H1 (cell line): Measurements from ENCODE around the gene SETD9. TPM values are rescaled to one million over a fixed set of nuclear protein-coding genes. Genes with fewer than 3 reads are reported as not detected.

Experiments used
- CTCF ChIA-PET: fragments of 300-600 bp; sonication (Branson Sonifier 250); formaldehyde crosslinking; loops from one replicate; lab custom pipeline; 2021; ENCODE audit not compliant: partially characterized antibody; lab: Charles Lee
- POLR2A ChIA-PET: fragments of 300-600 bp; sonication (Branson Sonifier 250); formaldehyde crosslinking; loops from one replicate; lab custom pipeline; 2021; ENCODE audit warnings: inconsistent platforms; ENCODE audit not compliant: partially characterized antibody; lab: Charles Lee
- DNase-seq, 2 experiments: peaks; one replicate each; pipeline versions ENCODE4 v3.0.0 to v3.0.0-alpha.2; 2010 to 2022; ENCODE audit warnings: low spot score in 2 of 2, low read depth in 1 of 2, mixed read lengths in 1 of 2
- FAIRE-seq: peaks from 2 replicates; lab custom pipeline; 2011; peaks lifted over from hg19 to GRCh38; lab: Jason Lieb, UNC
- H2AFZ ChIP-seq: 2 replicates; pipeline ENCODE4 v1.8.1; 2012; ENCODE audit warnings: low read length, inconsistent platforms
- H2AK5ac ChIP-seq: 2 replicates; pipeline ENCODE4 v1.6.1; 2013; ENCODE audit warnings: low read depth, low read length
- H2BK120ac ChIP-seq: replicated peaks from 2 replicates; pipeline ENCODE3; 2013; ENCODE audit warnings: low read depth, low read length, inconsistent platforms
- H2BK12ac ChIP-seq: 2 replicates; pipeline ENCODE4 v1.6.1; 2013; ENCODE audit warnings: low read depth, low read length
- H2BK15ac ChIP-seq: 2 replicates; pipeline ENCODE4 v1.6.1; 2013; ENCODE audit warnings: low read length
- H2BK20ac ChIP-seq: 2 replicates; pipeline ENCODE4 v1.6.1; 2013; ENCODE audit warnings: low read length
- H2BK5ac ChIP-seq: 2 replicates; pipeline ENCODE4 v1.6.1; 2013; ENCODE audit warnings: low read depth, low read length
- H3K14ac ChIP-seq: 2 replicates; pipeline ENCODE4 v1.6.1; 2013; ENCODE audit warnings: inconsistent platforms; ENCODE audit not compliant: insufficient read length
- H3K18ac ChIP-seq: 2 replicates; pipeline ENCODE4 v1.6.1; 2013; ENCODE audit warnings: low read length; ENCODE audit errors: extremely low read depth
- H3K23ac ChIP-seq: 2 replicates; pipeline ENCODE4 v1.6.1; 2013; ENCODE audit warnings: inconsistent platforms; ENCODE audit not compliant: insufficient read length
- H3K23me2 ChIP-seq: 2 replicates; pipeline ENCODE4 v1.6.1; 2013; ENCODE audit warnings: low read depth, low read length
- H3K27ac ChIP-seq: 2 replicates; pipeline ENCODE4 v1.6.1; 2011; ENCODE audit warnings: low read depth, low read length, inconsistent platforms
- H3K27me3 ChIP-seq, 4 experiments: replicated peaks in 1 of 4; 1 replicate in 1 of 4; 2 replicates in 3 of 4; pipeline versions ENCODE4 v1.6.1 to v1.8.1; 2011 to 2013; ENCODE audit warnings: low read length in 3 of 4, mild to moderate bottlenecking in 3 of 4, inconsistent platforms in 2 of 4, mixed read lengths in 2 of 4, moderate library complexity in 1 of 4; ENCODE audit not compliant: control insufficient read depth in 3 of 4, insufficient read depth in 3 of 4; ENCODE audit errors: extremely low read depth in 1 of 4
- H3K36me3 ChIP-seq, 4 experiments: 2 replicates each; pipeline versions ENCODE4 v1.6.1 to v1.8.1; 2011 to 2013; ENCODE audit warnings: mild to moderate bottlenecking in 4 of 4, low read length in 3 of 4, moderate library complexity in 2 of 4, control low read depth in 1 of 4, inconsistent platforms in 1 of 4; ENCODE audit not compliant: insufficient read depth in 4 of 4, control insufficient read depth in 2 of 4
- H3K4ac ChIP-seq: replicated peaks from 2 replicates; pipeline ENCODE3; 2013; ENCODE audit warnings: low read length, low read depth, mixed read lengths, inconsistent platforms; ENCODE audit not compliant: insufficient read length
- H3K4me1 ChIP-seq, 4 experiments: replicated peaks in 1 of 4; 1 replicate in 1 of 4; 2 replicates in 3 of 4; pipeline versions ENCODE4 v1.6.1 to v1.8.1; 2011 to 2013; ENCODE audit warnings: low read length in 3 of 4, inconsistent platforms in 2 of 4, mixed read lengths in 1 of 4; ENCODE audit not compliant: insufficient read depth in 4 of 4, control insufficient read depth in 3 of 4
- H3K4me2 ChIP-seq, 2 experiments: 2 replicates each; pipeline versions ENCODE4 v1.6.1 to v1.8.1; 2011 to 2013; ENCODE audit warnings: low read depth in 2 of 2, low read length in 2 of 2, control low read depth in 1 of 2, inconsistent platforms in 1 of 2, mild to moderate bottlenecking in 1 of 2; ENCODE audit not compliant: insufficient read depth in 1 of 2
- H3K4me3 ChIP-seq, 4 experiments: fragments of 200-600, 300-600 bp in 1 of 4; sonication (generic), shearing (Covaris generic), sonication (Bioruptor Twin) in 1 of 4; 2 replicates each; pipeline versions ENCODE4 v1.5.1 to v1.8.1; 2011 to 2016; ENCODE audit warnings: low read length in 4 of 4, low read depth in 3 of 4, control low read depth in 2 of 4, inconsistent platforms in 2 of 4, mild to moderate bottlenecking in 2 of 4, mixed read lengths in 1 of 4, moderate library complexity in 1 of 4; ENCODE audit not compliant: insufficient read depth in 2 of 4; ENCODE audit errors: extremely low read depth in 1 of 4
- H3K56ac ChIP-seq: replicated peaks from 2 replicates; pipeline ENCODE3; 2013; ENCODE audit warnings: low read depth, mild to moderate bottlenecking, mixed read lengths, low read length, inconsistent platforms; ENCODE audit not compliant: insufficient read length
- H3K79me1 ChIP-seq: 2 replicates; pipeline ENCODE4 v1.6.1; 2013; ENCODE audit warnings: low read depth, low read length, control low read depth
- H3K79me2 ChIP-seq, 2 experiments: 2 replicates each; pipeline versions ENCODE4 v1.6.1 to v1.8.1; 2012 to 2013; ENCODE audit warnings: low read length in 2 of 2, mild to moderate bottlenecking in 2 of 2, inconsistent platforms in 1 of 2; ENCODE audit not compliant: insufficient read depth in 2 of 2, control insufficient read depth in 1 of 2
- H3K9ac ChIP-seq, 4 experiments: replicated peaks in 1 of 4; 1 replicate in 1 of 4; 2 replicates in 3 of 4; pipeline versions ENCODE4 v1.6.1 to v1.8.1; 2011 to 2013; ENCODE audit warnings: low read depth in 3 of 4, low read length in 3 of 4, control low read depth in 2 of 4, mild to moderate bottlenecking in 2 of 4, moderate library complexity in 2 of 4, inconsistent platforms in 1 of 4; ENCODE audit errors: extremely low read depth in 1 of 4
- H3K9me3 ChIP-seq, 2 experiments: 2 replicates each; pipeline versions ENCODE4 v1.6.1 to v1.8.1; 2012 to 2013; ENCODE audit warnings: mild to moderate bottlenecking in 2 of 2, moderate library complexity in 2 of 2, control low read depth in 1 of 2, inconsistent platforms in 1 of 2, low read depth in 1 of 2, low read length in 1 of 2, mixed read lengths in 1 of 2; ENCODE audit not compliant: insufficient read depth in 2 of 2
- H4K20me1 ChIP-seq, 2 experiments: replicated peaks in 1 of 2; 2 replicates each; pipeline versions ENCODE3 to v1.8.1; 2011 to 2013; ENCODE audit warnings: inconsistent platforms in 2 of 2, low read length in 2 of 2, mild to moderate bottlenecking in 1 of 2; ENCODE audit not compliant: insufficient read depth in 2 of 2, control insufficient read depth in 1 of 2
- H4K5ac ChIP-seq: 2 replicates; pipeline ENCODE4 v1.6.1; 2013; ENCODE audit warnings: low read length, low read depth, mixed read lengths, inconsistent platforms; ENCODE audit not compliant: insufficient read length
- H4K8ac ChIP-seq: 2 replicates; pipeline ENCODE4 v1.8.0; 2013; ENCODE audit warnings: mild to moderate bottlenecking, moderate library complexity, low read length, inconsistent platforms; ENCODE audit not compliant: insufficient read depth; ENCODE audit errors: extremely low read depth
- H4K91ac ChIP-seq: replicated peaks from 2 replicates; pipeline ENCODE3; 2013; ENCODE audit warnings: low read length, mixed read lengths, inconsistent platforms; ENCODE audit not compliant: insufficient read length
- CBX8 ChIP-seq: fragments of 300-800, 300-1000 bp; sonication (generic); IDR thresholded peaks from 2 replicates; pipeline ENCODE4 v1.7.1; 2016; ENCODE audit warnings: low read depth, low read length, borderline replicate concordance
- EZH2 ChIP-seq: fragments of 200-600 bp; sonication (generic); IDR thresholded peaks from 2 replicates; pipeline ENCODE4 v1.7.1; 2012; ENCODE audit warnings: low read depth, mild to moderate bottlenecking, moderate library complexity, low read length, inconsistent platforms; ENCODE audit not compliant: severe bottlenecking
- KDM5A ChIP-seq: fragments of 200-600 bp; IDR thresholded peaks from 2 replicates; pipeline ENCODE4 v1.7.1; 2012; ENCODE audit warnings: mild to moderate bottlenecking, low read length, inconsistent platforms, mixed read lengths
- RAD21 ChIP-seq, 2 experiments: IDR thresholded peaks in 1 of 2; conservative IDR thresholded peaks in 1 of 2; 2 replicates each; pipeline ENCODE4 v1.6.1; 2011; ENCODE audit warnings: low read depth in 2 of 2, low read length in 2 of 2, improper control_type of control experiment in 1 of 2, inconsistent platforms in 1 of 2, mild to moderate bottlenecking in 1 of 2, moderate library complexity in 1 of 2
- RNF2 ChIP-seq: fragments of 200-900, 300-1000 bp; sonication (generic); IDR thresholded peaks from 2 replicates; pipeline ENCODE4 v1.7.1; 2016; ENCODE audit warnings: borderline replicate concordance, low read depth, mild to moderate bottlenecking, antibody characterized with exemption, low read length; ENCODE audit not compliant: poor library complexity, severe bottlenecking; ENCODE audit errors: missing control alignments
- RXRA ChIP-seq: IDR thresholded peaks from 2 replicates; pipeline ENCODE4 v1.6.1; 2011; ENCODE audit warnings: low read depth, mild to moderate bottlenecking, low read length, moderate library complexity; ENCODE audit not compliant: insufficient read depth
- SIN3A ChIP-seq, 2 experiments: IDR thresholded peaks in 1 of 2; conservative IDR thresholded peaks in 1 of 2; 2 replicates each; pipeline ENCODE4 v1.6.1; 2011 to 2012; ENCODE audit warnings: low read length in 2 of 2, improper control_type of control experiment in 1 of 2, low read depth in 1 of 2, mild to moderate bottlenecking in 1 of 2
- SIX5 ChIP-seq: IDR thresholded peaks from 2 replicates; pipeline ENCODE4 v1.6.1; 2011; ENCODE audit warnings: mild to moderate bottlenecking, low read depth, low read length
- SP1 ChIP-seq: IDR thresholded peaks from 2 replicates; pipeline ENCODE4 v1.6.1; 2011; ENCODE audit warnings: low read depth, low read length
- SP4 ChIP-seq: IDR thresholded peaks from 2 replicates; pipeline ENCODE4 v1.6.1; 2012; ENCODE audit warnings: low read length, inconsistent platforms
- TAF1 ChIP-seq: IDR thresholded peaks from 2 replicates; pipeline ENCODE4 v1.6.1; 2011; ENCODE audit warnings: mild to moderate bottlenecking, low read depth, low read length
- YY1 ChIP-seq: IDR thresholded peaks from 2 replicates; pipeline ENCODE4 v1.6.1; 2011; ENCODE audit warnings: low read depth, mild to moderate bottlenecking, low read length
- WGBS, 2 experiments: shearing (Covaris generic) in 1 of 2; methylation state at CpG; one replicate each; pipeline versions ENCODE4 v1.1.6 to v1.1.7; 2013 to 2015; ENCODE audit warnings: low lambda C conversion rate in 2 of 2, mixed read lengths in 2 of 2, inconsistent platforms in 1 of 2, low coverage in 1 of 2, missing lambda C conversion rate in 1 of 2; ENCODE audit not compliant: insufficient replicate concordance in 2 of 2, insufficient coverage in 1 of 2, insufficient read length in 1 of 2; ENCODE audit errors: extremely low coverage in 1 of 2, missing lambda C conversion rate in 1 of 2; 5-methylcytosine and 5-hydroxymethylcytosine counted together
- polyA plus RNA-seq, 7 experiments: library from polyadenylated mRNA; depleted of rRNA in 3 of 7; stranded (reverse) in 5 of 7; unstranded in 2 of 7; fragments of >200 nt in 5 of 7; fragments of 200-250 nt in 2 of 7; gene quantifications; 1 replicate in 5 of 7; 2 replicates in 1 of 7; 4 replicates in 1 of 7; pipeline versions ENCODE4 v1.2.1 to v1.2.3, GENCODE V29; 2011 to 2013; ENCODE audit warnings: missing spikeins in 2 of 7, mixed read lengths in 2 of 7
- total RNA-seq: library from RNA; stranded (reverse); fragmentation: NEBNext Ultra II Directional; extraction: Animal tissue kit (Norgen Biotek cat#: 25700); gene quantifications from 2 replicates; pipeline ENCODE4 v1.2.1, GENCODE V29; 2021
- TF ChIP-seq, protein P1 (sequence below): IDR thresholded peaks from 2 replicates; pipeline ENCODE4 v1.6.1; 2012; ENCODE audit warnings: inconsistent platforms

Gene SETD9
- total and polyA plus RNA-seq, 2 of the 8 experiments (the other 6 are each of a cell fraction or from before 2014, with no cell fraction given): 4.5 to 11.9 TPM

DNA sequence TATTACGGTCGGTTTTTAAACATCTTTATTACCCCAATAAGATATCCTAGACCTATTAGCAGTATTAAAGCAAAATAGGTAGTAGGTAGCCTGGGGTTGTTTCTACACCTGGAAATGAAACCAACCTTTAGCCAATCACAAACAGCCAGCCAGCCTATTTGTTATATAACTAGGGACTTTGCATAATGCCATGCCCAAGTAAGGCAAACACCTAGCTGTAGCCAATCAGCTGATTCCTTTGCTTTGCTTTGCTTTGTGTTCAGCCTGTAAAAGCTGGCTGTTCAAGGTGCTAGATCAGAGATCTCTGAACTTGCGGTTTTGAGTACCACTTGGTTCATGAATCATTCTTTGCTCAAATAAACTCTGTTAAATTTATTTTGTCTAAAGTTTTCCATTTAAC lies 46.5 kb upstream of the SETD9 start:
- Histone ChIP-seq H3K4me1 (no peaks in the 10 kb centered on the region), H3K27ac (no peak overlapping the region), H3K9ac (no peak overlapping the region), H3K79me2 (no peaks in the 10 kb centered on the region), H2BK20ac (no peak overlapping the region), H4K5ac (no peak overlapping the region), H3K27me3 (peaks cover 0 to 1% (median 0%) of the 10 kb centered on the region in 4 experiments; a peak in 1 of 7 replicates), H3K14ac (no peak overlapping the region), H3K4me2 (no peak overlapping the region), H2BK120ac (no peak overlapping the region), H3K9me3 (no peaks in the 10 kb centered on the region), H3K4ac (no peak overlapping the region), H3K23me2 (no peaks in the 10 kb centered on the region; the same call in 1 of the 2 replicates), H2AK5ac (no peak overlapping the region), H3K79me1 (no peaks in the 10 kb centered on the region), H2AFZ (no peak overlapping the region), H4K8ac (no peak overlapping the region), H3K23ac (no peak overlapping the region), H2BK12ac (no peak overlapping the region), H3K18ac (no peak overlapping the region), H4K91ac (no peak overlapping the region), H4K20me1 (no peaks in the 10 kb centered on the region), H2BK15ac (no peak overlapping the region), H2BK5ac (no peak overlapping the region), H3K36me3 (peaks cover 0 to 6% (median 0%) of the 10 kb centered on the region in 4 experiments; a peak in 2 of 8 replicates), H3K56ac (no peak overlapping the region), H3K4me3 (no peak overlapping the region)
- ChIA-PET CTCF (interaction anchor here (2.8 kb wide), 1 partner anchor 21 kb away, joined by 8 read pairs; no protein-coding TSS in a partner anchor), POLR2A (no interaction called here)
- no peak for DNase-seq
- 97% methylated on average over 3 of the region's 3 CpGs; no CpG with 5 or more reads in 1 of the 2 experiments for WGBS, 2 experiments
- no peak for FAIRE-seq
- no peak for TF ChIP-seq KDM5A
- no peak for TF ChIP-seq CBX8
- TF ChIP-seq, protein P1, sequence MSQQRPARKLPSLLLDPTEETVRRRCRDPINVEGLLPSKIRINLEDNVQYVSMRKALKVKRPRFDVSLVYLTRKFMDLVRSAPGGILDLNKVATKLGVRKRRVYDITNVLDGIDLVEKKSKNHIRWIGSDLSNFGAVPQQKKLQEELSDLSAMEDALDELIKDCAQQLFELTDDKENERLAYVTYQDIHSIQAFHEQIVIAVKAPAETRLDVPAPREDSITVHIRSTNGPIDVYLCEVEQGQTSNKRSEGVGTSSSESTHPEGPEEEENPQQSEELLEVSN: no peak
- no peak for TF ChIP-seq RNF2
- no peak for TF ChIP-seq SIN3A (conservative IDR thresholded peaks at IDR 0.05 in 1 of 2, IDR thresholded peaks at IDR 0.05 in 1 of 2; ENCODE audit: low read depth in 1 of 2, low read length in 2 of 2)
- TF ChIP-seq YY1: no peak
- TF ChIP-seq RAD21 (IDR thresholded peaks at IDR 0.05 in 1 of 2, conservative IDR thresholded peaks at IDR 0.05 in 1 of 2; ENCODE audit: low read depth in 2 of 2, low read length in 2 of 2): no peak
- no peak for TF ChIP-seq RXRA
- no peak for TF ChIP-seq SP4
- TF ChIP-seq SP1: no peak
- no peak for TF ChIP-seq SIX5
- no peak for TF ChIP-seq TAF1
- no peak for TF ChIP-seq EZH2
